GM19043 (cell line): ENCODE results near the gene VSX1.

ENCODE experiments used
- ATAC-seq: cut with Tn5 transposase; IDR thresholded peaks from one replicate; pipeline ENCODE4 v1.9.1; 2021; ENCODE audit warnings: low read depth; ENCODE audit not compliant: unreplicated experiment

VSX1 gene

DNA sequence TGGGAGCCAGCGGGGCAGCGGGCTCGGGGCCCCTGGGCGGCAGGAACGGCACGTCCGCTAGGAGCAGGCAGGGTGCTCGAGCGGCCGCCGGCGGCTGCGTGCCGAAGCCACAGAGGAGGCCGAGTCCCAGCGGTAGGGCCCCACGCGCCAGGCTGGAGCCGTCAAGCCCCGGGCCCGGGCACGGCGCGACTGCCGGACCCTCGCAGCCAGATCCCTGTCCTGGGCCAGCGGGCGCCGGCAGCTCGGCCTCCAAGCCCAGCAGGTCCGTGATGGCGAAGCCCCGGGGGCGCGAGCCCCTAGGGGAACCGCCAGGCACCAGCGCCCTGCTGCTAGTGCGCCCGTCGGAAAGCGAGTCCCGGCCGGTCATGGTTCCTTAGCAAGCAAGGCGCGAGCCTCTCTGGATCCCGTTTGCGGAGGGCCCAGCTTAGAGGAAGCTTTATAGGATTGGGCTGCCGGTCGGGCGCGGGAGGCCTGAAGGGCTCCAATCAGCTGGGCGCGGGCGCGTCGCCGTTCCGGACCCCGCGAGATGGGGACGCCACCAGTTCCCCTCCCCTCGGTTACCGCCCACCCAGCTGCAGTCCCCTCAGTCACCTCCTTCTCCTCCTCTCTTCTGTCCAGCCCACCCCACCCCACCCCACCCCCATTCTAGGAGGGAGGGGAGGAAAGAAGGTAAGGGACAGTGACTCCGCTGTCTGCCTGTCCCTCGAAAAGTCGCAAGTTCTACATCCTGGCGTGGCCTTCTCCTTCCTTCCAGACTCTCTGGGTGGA is at the start of gene VSX1:
VSX1 (minus strand) TSS at position 412 of the 768 bp plus-strand sequence; CDS start at position 367, 45 bp downstream.
- no peak for ATAC-seq

DNA sequence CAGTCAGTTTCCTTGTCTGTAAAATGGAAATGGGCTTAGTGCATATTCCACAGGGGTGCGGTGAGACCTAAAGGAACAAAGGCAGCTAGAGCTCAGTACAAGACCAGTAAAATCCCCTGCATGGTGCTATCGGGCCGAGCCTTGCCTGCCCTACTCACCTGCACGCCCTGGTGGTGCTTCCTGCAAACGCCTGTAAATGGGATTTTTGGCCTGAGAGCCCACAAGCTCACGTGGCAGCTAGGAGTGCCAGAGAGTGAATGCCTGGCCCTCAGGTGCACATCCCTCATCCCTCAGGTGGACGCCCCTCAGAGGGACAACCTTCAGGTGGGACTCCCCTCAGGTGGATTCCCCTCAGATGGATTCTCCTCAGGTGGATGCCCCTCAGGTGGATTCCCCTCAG is 48.0 kb upstream of the VSX1 start:
- ATAC-seq = no peak

GRCh38 chr20:25129428-25129827 is 47.5 kb upstream of the VSX1 start:
- no peak for ATAC-seq

DNA sequence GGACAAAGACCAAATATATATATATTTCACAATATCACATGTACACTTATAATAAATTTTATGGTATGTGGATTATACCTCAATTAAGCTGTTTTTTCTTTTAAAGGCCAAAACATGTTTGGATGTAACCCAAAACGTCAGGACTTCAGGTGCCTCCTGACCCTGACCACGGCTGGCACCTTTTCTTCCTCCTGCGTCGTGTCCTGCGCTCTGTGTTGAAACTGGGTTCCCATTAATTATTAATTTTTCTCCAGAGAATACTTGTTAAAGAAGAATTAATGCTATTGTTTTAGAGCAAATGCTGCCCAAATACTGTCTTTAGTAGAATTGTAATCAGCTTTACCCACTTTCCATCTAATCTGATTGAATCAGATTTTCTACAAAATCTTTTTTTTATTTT is 46.7 kb upstream of the VSX1 start:
- no peak for ATAC-seq

DNA sequence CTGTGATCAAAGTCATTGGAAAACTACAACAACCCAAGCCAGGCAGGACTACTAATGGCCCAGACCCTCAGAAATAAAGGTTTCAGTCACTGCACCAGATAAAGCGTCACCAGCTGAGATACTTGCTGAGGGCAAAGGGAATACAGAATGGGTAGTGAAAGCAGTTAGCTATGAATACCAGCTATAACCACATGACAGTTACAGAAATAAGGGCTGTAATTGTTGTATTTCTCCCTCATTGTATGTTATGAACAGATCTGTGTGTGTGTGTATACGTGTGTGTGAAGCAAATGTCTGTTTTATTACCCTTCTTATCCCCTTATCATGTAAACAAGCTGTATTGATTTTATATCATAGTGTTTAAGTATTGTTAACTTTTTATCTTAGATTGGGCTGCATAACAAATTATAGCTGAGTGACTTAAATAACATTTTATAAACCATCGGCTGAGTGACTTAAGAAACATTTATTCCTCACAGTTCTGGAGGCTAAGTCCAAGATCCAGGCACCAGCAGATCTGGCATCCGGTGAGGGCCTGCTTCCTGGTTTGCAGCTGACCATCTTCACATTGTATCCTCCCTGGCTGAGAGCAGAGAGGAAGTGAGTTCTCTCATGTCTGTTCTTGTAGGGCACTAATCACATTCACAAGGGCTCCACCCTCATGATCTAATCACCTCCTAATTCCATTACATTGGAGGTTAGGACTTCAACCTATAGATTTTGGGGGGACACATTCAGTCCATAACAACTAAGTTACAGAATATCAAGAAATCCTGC is 46.0 kb upstream of the VSX1 start:
- ATAC-seq = no peak

DNA sequence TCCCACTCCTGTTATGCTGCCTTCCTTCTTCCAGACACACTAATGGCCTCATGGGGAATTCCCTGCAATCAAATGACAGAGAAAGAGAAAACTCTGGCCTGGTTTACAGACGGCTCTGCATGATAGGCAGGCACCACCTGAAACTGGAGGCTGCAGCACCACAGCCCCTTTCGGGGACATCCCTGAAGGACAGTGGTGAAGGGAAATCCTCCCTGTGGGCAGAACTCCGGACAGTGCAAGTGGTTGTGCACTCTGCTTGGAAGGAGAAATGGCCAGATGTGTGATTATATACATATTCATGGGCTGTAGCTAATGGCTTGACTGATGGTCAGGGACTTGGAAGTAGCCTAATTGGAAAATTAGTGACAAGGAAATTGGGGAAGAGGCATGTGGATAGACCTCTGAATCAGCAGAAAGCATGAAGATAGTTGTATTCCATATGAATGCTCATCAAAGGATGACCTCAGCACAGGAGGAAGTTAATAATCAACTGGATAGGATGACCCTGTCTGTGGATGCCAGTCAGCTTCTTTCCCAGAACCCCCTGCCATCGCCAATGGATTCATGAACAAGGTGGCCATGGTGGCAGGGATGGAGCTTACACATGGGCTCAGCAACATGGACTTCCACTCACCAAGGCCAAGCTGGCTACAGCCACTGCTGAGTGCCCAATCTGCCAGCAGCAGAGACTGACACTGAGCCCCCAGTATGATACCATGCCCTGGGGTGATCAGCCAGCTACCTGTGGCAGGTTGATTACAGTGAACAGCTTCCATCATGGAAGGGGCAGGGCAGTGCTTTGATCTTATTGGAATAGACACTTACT is 44.5 kb upstream of the VSX1 start:
- ATAC-seq = no peak

GRCh38 chr20:25125636-25126035 is 43.7 kb upstream of the VSX1 start:
- ATAC-seq = no peak

GRCh38 chr20:25120920-25121319 is 39.0 kb upstream of the VSX1 start:
- no peak for ATAC-seq

- ATAC-seq = no peak
Observed at GRCh38 chr20:25120457-25120856, 38.5 kb upstream of the VSX1 start.

- no peak for ATAC-seq
Observed at GRCh38 chr20:25118529-25118928, 36.6 kb upstream of the VSX1 start.

GRCh38 chr20:25117990-25118389 is 36.0 kb upstream of the VSX1 start:
- ATAC-seq = no peak

- ATAC-seq = no peak
Observed at GRCh38 chr20:25116739-25117458, 35.0 kb upstream of the VSX1 start.

- no peak for ATAC-seq
Observed at GRCh38 chr20:25103526-25103925, 21.6 kb upstream of the VSX1 start.

GRCh38 chr20:25100914-25101313 is 19.0 kb upstream of the VSX1 start:
- ATAC-seq = no peak

DNA sequence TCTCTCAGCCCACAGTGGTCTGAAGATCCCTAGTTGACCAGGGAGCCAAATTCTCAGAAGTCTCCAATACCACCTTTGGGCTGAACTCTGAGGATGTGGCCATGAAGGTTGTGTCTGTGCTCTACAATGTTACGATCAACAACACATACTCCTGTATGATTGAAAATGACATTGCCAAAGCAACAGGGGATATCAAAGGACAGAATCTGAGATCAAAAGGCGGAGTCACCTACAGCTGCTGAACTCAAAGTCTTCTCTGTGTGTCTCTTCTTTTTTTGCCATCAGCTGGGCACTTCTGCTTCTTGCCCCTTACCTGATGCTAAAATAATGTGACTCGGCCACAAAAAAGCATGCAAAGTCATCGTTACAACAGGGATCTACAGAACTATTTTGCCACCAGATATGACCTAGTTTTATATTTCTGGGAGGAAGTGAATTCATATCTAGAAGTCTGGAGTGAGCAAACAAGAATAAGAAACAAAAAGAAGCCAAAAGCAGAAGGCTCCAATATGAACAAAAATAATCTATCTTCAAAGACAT is 17.7 kb upstream of the VSX1 start:
- ATAC-seq = no peak

- ATAC-seq = no peak
Observed at GRCh38 chr20:25097498-25097897, 15.6 kb upstream of the VSX1 start.

DNA sequence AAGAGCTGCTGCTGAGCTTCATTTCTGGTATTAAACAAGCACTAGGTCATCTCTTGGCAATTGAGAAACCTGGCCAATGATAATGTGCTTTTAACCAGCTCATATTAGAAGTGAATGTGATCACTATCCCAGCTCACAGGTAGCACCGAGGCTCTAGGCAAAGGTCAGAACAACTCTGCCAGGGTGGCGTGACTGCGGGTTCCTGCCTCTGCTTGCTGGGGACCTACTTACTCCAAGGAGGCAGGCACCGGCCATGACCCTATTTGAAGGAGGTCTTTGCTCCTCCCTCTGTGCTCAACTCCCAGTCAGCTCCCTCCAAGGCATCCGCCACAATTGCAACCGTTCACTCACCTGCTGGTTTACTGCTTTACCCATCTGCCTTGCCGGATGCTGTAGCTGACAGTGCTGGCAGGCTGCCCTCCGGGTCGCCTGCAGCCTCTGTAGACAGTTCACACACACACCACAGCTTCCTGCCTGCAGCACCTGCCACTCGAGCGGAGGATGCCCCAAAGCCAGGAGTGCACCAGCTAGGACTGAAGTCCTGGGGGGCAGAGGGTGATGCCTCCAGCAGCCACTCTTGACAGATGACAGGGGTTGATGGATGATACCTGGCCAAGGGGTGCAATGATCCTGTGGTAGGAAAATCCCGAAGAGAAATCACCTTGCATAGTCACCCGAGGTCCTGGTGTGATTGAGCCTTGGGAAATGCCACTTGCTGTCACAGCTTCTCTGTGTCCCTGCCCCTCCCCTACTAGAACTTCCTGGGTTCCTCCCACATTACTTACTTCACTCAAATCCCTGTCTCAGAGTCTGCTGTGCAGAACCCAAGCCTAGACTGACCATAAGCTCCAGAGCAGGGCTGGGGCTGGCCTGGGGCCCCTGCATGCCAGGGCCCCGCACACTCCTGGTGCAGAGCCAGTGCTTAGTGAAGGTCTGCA is 8.8 kb upstream of the VSX1 start:
- peak; percentile 77 for ATAC-seq

DNA sequence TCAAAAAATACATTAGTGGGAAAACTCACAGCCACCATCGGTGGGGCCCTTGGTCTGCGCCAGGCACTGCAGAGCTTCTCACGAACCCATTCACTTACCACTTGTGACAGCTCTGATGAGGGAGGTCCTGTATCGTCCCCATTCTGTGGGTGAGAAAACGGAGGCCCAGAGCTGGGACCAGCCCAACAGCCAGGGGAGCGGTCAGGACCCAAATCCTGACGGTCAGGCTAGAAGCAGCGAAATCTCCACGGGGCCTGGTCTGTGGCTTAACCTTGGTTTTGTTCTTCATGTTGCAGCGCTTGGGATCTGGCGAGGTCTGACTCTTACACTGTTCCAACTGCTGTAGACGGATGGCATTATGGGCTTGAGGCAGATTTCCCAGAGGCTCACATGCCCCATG is 7.7 kb upstream of the VSX1 start:
- no peak for ATAC-seq

GRCh38 chr20:25089096-25089495 is 7.2 kb upstream of the VSX1 start:
- ATAC-seq = no peak
